ENCODE data around the gene GRID2IP.

- TF ChIP-seq CTCF (conservative IDR thresholded peaks at IDR 0.05; ENCODE audit: low read depth, low read length) (no peak), EZH2 (IDR thresholded peaks at IDR 0.05; ENCODE audit: borderline replicate concordance, low read depth, low read length, poor library complexity, severe bottlenecking) (no peak)
Measured at GRCh38 chr7:6475433-6476186, 75.7 kb downstream of the GRID2IP start.
